ENCODE measurements around the gene CLDN5.

- TF ChIP-seq, protein P1, sequence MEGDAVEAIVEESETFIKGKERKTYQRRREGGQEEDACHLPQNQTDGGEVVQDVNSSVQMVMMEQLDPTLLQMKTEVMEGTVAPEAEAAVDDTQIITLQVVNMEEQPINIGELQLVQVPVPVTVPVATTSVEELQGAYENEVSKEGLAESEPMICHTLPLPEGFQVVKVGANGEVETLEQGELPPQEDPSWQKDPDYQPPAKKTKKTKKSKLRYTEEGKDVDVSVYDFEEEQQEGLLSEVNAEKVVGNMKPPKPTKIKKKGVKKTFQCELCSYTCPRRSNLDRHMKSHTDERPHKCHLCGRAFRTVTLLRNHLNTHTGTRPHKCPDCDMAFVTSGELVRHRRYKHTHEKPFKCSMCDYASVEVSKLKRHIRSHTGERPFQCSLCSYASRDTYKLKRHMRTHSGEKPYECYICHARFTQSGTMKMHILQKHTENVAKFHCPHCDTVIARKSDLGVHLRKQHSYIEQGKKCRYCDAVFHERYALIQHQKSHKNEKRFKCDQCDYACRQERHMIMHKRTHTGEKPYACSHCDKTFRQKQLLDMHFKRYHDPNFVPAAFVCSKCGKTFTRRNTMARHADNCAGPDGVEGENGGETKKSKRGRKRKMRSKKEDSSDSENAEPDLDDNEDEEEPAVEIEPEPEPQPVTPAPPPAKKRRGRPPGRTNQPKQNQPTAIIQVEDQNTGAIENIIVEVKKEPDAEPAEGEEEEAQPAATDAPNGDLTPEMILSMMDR (IDR thresholded peaks at IDR 0.05 in 4 of 5, conservative IDR thresholded peaks at IDR 0.05 in 1 of 5) = no peak
- TF ChIP-seq POLR2A (IDR thresholded peaks at IDR 0.05) = no peak
Observed at GRCh38 chr22:19503367-19503766, 20.8 kb downstream of the CLDN5 start.
